Stimulated activated CD4-positive, alpha-beta T cell treated with anti-CD3 and anti-CD28 coated beads, Interleukin-4, amount 100 ng/mL, for 48 hours (primary cell): ENCODE results near the gene CCDC77.

Source experiments
- DNase-seq, 2 donors: peaks; one replicate each; pipeline ENCODE4 v3.0.0-alpha.2; 2020; ENCODE audit warnings: low read depth in 2 of 2

Gene CCDC77

DNA sequence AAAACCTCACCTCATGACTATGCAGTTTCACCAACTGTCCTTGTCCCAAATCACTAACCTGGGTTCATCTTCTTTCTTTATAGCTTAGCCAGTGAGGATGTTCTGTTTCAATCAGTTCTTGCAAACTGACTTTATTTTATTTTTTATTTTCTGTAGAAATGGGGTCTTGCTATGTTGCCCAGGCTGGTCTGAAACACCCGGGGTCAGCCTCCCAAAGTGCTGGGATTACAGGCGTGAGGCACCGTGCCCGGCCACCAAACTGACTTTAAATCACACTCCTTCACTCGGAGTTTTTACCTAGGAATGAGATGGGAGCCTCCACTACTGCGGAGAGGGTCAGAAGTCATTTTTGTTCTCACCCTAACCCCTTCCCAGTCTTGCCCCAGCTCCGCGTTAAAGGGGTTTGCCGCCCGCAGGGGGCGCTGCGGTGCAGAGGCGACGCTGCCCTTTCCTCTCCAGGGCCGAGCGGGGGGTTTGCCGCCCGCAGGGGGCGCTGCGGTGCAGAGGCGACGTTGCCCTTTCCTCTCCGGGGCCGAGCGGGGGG lies 51.3 kb downstream of the CCDC77 start:
- peak; percentile 72 to 88 for DNase-seq

DNA sequence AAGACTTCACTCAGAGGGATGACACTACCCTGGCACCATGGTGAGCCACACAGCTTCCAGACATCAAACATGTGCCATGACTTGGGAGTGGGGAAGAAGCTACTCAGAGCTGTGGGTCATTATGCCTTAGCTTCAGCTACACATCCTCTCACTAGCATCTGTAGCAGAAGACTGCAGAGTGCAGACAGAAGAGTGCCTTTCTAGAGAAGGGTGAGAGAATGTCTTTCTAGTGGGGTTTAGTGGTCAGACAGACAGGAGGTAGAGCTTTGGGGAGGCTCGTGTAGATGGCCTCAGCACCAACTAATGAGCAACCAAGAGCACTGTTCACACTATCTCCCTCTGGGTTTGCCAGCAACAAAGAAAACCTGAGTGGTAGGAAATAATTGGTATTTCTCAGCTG lies 53.4 kb downstream of the CCDC77 start:
- no peak for DNase-seq

DNA sequence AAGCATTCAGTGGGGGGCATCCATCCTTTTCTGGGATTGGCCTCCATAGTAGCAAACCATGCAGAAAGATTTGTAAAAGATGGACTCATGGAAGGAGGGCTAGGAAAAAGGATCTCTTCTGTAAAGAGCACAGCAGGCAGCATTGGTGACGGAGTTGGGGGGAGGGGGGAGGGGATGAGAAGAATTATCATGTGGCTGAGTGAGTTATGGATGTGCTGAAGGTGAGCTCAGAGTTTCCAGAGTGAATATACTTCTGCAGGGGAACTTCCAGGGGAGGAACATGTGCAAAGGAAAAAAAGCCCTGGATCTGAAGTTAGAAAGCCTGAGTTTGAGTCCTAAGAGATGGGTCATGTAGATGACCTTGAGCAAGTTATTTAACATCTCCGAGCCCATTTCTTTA lies 54.4 kb downstream of the CCDC77 start:
- DNase-seq, result no peak

DNA sequence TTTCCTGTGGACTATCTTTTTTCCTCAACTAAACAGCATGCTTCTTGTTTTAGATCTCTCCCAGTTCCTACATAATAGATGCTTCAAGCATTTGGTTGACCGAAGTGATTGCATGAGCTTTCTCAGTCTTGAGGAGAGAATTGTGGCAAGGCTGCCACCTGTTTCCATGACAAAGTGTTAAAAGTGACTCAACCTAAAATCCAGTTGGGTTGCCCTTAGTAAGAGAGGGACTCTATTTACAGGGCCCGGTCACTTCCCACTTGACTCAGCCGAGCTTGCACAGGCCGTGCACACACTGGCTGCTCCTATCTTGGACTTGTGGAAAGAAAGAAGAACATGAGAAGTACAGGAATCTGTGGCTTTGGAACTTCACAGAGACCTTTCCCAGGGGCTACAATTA lies 56.2 kb downstream of the CCDC77 start:
- no peak for DNase-seq

DNA sequence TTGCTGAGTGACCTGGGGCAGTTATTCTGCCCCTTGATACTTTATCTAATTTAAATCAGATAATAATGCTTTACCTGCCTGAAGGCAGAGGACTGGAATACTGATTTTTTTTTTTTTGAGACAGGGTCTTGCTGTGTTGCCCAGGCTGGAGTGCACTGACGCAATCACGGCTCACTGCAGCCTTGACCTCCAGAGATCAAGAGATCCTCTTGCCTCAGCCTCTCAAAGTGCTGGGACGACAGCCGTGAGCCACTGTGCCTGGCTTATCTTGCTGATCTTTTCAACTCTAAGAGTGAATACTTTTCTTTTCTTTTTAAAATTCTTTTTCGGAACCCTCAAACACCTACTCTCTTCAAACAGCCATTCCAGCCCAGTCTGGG lies 57.6 kb downstream of the CCDC77 start:
- DNase-seq, result no peak

DNA sequence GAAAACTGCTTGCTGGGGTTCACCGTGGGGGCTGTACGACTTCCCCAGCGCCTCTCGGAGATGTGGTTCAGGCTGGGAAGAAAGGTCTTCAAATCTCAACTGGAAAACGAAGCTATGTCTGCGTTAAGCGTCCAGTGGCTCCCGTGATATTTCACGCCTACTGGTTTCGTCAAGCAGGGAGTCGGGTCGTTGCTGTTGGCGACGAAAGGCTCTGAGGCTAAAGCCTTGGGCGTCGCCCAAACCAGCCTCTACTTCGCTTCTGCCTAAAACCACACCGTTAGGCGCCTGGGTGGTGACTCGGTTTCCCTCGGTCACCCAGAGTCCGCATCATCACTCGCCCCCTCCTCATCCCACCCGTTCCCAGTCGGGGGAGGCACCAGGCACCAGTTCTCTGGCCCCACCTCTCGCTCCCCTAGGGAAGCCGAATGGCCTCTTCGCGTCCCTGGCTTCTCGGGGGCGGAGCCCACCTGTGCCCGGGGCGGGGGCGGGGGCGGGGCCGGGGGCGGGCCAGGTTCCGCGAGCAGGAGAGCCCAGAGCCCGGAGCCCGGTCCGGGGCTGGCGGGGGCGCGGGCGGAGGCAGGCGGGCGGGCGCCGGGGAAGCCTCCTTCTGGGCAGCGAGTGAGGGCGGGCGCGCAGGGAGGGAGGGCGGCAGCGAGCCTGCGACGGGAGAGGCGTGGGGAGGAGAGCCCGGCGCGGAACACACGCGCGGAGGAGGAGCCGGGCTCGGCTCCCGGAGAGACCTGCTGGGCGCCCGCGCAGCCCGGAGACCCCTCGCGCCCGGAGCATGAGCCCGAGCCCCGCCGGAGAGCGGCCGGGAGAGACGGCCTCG lies 58.2 kb downstream of the CCDC77 start, which contains the start of gene B4GALNT3:
TSS of gene B4GALNT3 (plus strand) at position 510 of the 829 bp plus-strand sequence. CDS start 438 bp downstream, outside the sequence.
- DNase-seq, result peak; percentile 11 to 28

DNA sequence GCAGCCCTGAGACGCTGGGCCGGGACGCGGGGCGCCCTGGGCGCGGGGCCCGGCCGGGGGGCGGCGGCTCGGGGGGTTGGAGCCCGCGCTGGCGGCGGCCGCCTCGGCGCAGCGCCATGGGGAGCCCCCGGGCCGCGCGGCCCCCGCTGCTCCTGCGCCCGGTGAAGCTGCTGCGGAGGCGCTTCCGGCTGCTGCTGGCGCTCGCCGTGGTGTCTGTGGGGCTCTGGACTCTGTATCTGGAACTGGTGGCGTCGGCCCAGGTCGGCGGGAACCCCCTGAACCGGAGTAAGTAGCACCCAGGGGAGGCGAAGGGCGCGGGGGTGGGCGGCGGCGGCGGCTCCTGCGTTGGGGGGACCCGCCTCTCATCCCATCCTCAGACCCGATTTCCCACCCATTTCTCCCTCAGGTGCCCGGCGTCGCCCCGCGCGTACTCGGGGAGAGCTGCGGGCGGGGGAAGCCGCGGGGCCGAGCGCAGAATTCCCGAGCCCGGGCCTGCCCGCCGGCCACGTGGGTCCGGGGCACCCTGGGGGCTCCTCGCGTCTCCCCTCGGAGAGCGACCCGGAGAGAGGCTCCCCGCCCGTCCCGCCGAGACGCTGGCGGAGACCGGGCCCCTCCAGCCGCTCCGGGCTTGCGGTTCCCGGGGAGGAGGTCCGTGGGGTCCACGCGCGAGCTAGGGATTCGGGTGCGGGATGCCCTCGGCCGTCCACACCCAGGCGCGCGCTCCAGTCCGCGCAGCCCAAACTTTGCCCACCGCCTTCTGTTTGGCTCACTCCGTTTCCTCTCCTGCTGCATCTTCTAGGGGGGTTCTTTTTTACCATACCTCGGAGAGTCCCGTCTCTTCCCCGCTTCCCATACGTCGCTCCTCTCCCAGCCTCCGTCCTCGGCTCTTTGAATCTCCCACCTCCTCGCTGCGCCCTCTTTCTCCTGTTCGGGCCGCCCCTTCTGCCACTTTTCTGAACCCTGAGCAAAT lies 59.1 kb downstream of the CCDC77 start:
- peak; percentile 16 to 17 for DNase-seq

DNA sequence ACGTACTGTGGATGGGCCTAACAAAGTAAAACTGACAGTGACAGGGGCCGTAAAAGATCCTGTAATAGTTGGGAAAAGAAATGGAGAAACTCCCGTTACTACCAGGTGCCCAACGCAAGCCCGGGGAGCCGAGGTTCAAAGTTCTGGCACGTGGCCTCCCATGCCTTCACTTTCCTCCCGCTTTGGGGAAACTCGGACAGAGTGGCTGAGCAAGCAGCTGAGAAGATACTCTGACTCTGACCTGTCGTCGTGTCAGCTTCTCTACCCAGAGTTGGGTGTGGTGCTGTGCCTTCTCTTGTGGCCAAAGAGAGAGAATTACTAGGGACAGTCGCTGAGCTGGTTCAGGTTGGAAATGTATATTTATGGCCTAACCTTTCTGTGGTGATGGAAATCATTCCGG lies 60.0 kb downstream of the CCDC77 start:
- no peak for DNase-seq

DNA sequence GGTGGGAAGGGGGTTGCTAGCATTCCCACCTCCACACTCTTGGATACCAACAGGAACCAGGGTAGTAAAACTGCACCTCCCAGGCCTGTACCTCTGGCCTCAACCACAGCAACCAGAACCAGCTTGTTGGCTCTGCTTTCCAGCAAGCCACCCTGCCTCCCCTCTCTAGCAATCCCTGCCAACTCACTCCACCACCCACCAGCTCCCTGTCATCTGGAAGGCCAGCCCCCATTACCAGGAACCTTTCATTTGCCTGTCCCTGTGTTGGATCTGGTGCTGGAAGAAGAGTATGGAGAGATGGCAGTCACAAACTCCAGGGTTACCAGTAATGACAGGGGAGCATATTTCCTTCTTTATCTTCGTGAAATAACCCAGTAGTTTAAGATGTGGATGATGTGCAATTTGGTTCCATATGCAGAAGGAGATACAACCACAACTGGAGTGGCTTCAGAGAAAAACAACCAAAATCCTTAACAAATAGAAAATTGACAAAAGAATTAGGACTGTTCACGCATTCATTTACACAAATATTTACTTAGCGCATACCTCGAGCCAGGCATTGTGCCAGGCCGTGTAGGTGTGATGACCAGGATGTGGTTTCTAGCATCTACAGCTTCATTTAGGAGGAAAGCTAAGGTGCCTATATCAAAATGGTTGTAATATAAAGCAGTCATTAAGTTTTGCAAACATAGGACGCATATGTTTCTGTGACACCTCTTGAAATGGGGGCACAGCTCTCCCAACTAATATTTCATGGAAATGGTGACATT lies 61.7 kb downstream of the CCDC77 start:
- no peak for DNase-seq

DNA sequence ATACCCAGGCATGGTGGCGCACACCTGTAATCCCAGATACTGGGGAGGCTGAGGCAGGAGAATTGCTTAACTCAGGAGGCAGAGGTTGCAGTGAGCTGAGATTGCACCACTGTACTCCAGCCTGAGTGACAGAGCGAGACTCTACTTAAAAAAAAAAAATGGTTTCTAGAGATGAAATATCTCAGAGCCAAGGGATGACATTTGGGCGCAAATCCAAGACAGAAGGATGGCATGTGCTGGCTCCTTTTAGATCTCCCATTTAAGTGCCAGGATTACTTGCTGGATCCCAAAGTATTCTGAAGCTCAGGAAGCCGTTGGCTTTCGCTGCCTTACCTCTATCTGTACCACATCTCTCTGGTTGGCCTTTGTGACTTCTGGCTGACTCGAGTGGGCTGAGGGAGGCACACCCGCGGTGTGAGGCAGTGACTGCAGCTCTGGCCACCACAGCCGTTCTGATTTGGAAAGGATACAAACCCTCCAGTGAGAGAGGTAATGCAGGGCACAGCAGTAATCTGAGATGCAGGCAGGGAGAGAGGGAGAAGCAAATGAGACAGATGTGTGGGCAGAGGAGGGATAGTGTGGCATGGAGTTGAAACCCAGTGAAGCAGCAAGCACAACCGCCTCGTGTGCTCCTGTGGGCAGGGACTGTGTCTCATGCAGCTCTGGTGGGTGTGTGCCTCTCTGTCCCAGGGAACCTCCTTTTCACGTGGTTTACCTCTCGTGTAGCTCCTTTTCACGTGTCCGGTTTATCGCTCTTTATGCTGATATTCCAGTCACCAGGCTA lies 63.2 kb downstream of the CCDC77 start:
- DNase-seq, result no peak

DNA sequence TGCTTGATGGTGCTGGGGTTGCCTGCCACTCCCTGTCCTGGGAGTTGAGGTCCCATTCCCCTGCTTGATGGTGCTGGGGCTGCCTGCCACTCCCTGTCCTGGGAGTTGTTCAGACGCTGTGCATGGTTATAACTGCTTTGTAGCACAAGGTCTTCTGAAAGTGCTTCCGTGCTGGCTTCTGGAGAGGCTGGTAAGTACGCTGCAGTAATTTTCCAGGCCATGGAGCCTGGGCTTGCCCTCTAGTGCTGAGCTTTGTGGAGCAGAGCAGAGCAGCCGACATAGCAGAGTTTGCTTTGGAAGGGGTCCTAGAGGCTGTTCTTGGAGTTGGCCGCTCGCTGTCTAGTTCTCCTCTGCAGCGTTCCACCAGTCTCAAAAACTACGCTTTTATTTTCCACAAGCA lies 64.6 kb downstream of the CCDC77 start:
- DNase-seq, result no peak

DNA sequence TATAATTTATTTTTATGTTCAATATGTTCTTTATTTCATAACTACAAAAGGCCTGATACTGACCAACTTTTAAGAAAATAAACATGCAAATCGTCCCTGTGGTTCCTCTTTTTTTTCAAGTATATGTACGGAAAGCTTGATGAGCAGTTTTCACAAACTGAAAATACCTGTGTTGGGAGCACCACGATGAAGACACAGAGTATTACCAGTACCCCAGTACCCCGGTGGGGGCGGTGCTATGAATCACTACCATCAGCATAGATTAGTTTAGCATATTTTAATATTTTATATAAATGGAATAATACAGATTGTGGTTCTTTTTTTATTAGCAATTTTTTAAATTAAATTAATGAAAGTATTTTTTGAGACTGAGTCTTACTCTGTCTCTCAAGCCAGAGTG lies 65.3 kb downstream of the CCDC77 start:
- no peak for DNase-seq

DNA sequence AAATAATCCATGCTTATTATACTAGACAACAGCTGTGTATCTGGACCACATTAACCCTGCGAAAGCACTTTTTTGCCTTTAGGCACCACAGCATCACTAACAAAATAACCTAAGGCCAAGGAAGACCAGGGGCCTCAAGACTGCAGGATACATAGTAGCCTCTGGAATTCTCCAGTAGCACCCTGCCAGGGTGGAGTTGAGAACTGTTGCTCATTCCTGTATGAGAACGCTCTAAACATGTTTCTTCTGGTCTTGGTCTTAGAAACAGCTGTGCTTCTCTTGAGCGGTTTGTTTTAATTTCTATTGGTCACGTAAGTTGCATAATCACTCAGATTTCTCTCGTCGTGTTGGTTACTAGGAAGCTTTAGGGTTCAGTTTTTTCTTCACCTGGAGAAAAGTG lies 66.1 kb downstream of the CCDC77 start:
- DNase-seq, result no peak

DNA sequence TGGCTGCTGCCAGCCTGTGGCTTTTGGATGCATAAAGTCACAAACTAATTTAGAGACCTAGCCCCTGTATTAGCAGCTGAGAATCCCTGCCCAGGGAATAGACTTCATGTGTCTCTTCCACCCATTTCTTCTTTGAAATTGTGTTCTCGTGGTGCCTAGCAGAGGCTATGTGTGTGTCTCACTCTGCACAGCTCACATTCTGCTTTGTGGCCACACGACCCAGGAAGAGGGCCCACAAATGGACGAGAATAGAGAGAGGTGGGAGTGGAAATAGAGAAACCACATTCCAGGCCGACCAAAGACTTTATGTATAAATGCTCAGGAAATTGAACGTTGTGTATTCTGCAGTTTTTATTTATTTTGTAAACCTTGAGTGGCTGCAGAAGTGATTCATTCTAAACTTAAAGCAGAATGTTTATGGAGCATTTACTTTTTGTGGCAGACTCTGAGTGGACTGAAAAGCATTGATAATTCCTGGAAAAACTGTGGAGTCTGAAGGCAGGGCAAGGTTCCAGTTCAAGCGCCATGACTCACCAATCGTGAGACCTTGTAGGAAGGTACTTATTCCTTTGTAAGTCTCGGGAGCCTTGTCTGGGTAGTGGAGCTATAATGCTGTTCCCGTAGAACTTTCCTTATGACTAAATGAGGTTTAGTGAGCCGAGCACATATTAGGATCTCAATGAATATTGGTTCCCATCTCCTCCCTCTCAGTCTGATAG lies 67.4 kb downstream of the CCDC77 start:
- no peak for DNase-seq

DNA sequence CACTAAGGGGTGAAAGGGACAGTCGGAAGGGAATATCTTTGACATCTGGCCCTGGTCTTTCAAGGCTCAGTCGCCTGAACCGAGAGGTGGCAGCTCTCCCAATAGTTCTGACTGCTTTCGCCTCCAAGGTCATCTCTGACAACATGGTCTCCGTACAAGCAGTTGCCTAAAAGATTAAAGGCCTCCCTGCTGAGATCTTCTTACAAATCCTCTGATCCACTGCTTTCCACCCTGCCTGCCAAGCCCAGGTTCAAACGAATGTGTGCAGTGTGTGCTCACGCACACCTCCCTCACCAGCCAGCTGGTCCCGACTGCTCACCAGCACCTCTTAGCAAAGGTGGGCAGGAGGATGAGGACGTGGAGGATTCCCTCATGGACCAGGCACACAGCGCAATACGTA lies 68.7 kb downstream of the CCDC77 start:
- DNase-seq, result no peak

DNA sequence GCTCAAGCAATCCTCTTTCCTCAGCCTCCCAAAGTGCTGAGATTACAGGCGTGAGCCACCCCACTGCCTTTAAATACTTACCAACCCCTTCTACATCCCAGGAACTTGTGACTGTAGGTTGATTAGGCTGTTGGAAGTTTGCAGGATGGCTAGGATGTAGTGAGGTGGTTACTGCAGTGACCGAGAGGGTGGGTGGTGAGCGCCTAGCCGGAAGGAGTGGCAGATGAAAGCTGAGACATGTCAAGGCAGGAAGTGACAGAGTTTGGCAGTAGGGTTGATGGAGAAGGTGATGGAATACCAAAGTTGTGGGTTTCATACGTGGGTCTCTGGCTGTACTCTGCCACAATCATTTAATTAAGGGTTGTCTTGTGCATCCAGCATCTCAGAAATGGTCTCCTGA lies 71.8 kb downstream of the CCDC77 start:
- DNase-seq, result no peak

DNA sequence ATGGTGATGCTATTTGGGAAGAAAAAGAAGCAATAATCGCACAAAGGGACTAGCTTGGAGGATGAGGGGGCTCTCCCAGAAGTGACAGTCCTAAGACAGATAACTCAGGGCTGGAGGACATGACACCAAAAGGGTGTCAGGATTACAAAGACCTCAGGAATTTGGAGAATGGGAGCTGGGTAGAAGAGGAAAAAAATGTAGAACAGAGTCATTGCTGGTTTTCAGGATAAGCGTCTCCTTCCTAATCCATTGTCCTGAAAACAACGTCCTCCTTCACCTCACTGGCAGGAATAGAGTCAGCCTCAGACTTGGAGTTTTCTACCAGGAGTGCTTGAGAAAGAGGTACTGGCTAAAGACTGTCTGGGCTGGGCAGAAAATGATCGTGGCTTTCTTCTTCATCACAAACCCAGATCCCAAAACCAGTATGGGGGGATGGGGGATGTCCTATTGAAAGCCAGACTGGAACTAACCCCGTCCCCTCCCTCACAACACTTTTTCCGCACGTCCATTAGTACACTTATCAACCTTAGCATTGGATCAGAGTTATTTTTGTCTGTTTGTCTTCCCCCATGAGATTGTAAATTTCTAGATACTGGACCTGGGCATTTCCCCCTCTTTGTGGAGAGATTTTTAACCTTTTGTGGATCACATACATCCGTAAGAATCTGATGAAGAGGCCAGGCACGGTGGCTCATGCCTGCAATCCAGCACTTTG lies 72.6 kb downstream of the CCDC77 start:
- no peak for DNase-seq

DNA sequence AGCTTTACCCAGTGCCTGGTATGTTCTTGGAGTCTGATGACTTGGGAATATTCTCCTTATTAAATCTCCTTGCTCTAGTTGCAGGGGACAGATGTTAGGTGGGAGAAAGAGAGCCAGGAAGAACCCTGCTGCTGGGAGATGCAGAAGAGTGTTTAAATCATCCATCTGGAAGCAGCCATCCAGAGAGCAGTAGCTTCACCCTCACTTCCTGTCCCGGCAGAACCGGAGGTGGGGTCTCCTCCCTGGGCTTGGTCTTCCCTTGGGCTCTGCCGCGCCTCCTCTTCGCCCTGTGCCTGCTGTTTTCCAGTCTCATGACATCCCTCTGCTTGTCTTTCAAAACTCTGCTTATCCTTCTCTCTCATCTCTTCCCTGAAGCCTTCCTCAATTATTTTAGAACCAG lies 73.8 kb downstream of the CCDC77 start:
- DNase-seq, result no peak

DNA sequence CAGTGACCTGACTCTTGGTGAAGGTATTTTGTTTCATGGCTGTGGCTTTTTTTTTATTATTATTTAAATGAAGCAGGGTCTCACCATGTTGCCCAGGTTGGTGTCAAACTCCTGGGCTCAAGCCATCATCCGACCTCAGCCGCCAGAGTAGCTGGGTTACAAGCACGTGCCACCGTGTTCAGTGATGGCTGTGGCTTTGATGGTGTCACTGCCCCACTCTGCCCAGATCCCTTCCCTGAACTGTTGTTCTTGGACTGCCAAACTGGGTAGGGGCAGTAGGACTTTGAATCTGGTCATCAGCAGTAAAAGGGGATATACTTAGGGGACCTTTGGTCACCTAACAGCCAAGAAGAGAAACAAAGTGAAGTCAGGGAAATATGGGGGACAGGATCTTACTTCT lies 77.7 kb downstream of the CCDC77 start:
- DNase-seq, result no peak
